Epithelial cell of proximal tubule (primary cell): ENCODE results near the gene TMEM266. TPM values are rescaled to one million over a fixed set of nuclear protein-coding genes. Genes with fewer than 3 reads are reported as not detected.

Experiments
- DNase-seq: peaks from one replicate; pipeline ENCODE4 v3.0.0-alpha.2; 2011; ENCODE audit warnings: low read depth
- H3K4me3 ChIP-seq: 2 replicates; pipeline ENCODE4 v1.5.1; 2011; ENCODE audit warnings: low read depth, mild to moderate bottlenecking, low read length
- total RNA-seq: library from RNA; depleted of rRNA; stranded (reverse); fragments of >200 nt; gene quantifications from 2 replicates; pipeline ENCODE4 v1.2.3, GENCODE V29; 2015
- TF ChIP-seq, protein P1 (sequence below): conservative IDR thresholded peaks from 2 replicates; pipeline ENCODE4 v1.5.1; 2012; ENCODE audit warnings: low read depth, mild to moderate bottlenecking, low read length

TMEM266 gene
- total RNA-seq, 1 donor from 2014 or later = not detected

DNA sequence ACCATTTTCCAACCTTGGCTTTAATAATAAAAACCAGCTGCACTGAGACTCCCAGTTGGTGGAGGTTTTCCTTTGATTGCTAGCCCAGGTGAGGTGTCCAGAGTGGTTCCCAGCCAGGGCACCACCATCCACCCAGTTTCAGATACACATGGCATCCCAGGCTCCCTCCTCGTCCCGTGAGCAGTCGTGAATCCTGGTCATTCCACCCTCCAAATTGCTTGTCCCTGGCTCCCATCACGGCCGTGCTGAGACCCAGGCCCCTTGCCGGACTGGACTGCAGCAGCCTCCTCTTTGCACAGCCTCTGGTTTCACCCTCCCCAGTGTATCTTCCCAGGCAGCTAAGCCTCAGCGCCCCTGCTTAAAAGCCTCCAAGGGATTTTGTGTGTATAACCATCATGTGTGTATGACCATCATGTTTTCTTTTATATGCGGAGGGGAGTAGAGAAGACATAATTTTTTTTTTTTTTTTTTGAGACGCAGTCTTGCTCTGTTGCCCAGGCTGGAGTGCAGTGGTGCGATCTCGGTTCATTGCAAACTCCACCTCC is 145.2 kb downstream of the TMEM266 start:
- TF ChIP-seq, protein P1, sequence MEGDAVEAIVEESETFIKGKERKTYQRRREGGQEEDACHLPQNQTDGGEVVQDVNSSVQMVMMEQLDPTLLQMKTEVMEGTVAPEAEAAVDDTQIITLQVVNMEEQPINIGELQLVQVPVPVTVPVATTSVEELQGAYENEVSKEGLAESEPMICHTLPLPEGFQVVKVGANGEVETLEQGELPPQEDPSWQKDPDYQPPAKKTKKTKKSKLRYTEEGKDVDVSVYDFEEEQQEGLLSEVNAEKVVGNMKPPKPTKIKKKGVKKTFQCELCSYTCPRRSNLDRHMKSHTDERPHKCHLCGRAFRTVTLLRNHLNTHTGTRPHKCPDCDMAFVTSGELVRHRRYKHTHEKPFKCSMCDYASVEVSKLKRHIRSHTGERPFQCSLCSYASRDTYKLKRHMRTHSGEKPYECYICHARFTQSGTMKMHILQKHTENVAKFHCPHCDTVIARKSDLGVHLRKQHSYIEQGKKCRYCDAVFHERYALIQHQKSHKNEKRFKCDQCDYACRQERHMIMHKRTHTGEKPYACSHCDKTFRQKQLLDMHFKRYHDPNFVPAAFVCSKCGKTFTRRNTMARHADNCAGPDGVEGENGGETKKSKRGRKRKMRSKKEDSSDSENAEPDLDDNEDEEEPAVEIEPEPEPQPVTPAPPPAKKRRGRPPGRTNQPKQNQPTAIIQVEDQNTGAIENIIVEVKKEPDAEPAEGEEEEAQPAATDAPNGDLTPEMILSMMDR = no peak
- no peak for DNase-seq
- H3K4me3 ChIP-seq = no peak overlapping the region

- TF ChIP-seq, protein P1 = no peak
- DNase-seq = no peak
- H3K4me3 ChIP-seq = no peak overlapping the region
Observed at GRCh38 chr15:76206325-76206976, 146.7 kb downstream of the TMEM266 start.

DNA sequence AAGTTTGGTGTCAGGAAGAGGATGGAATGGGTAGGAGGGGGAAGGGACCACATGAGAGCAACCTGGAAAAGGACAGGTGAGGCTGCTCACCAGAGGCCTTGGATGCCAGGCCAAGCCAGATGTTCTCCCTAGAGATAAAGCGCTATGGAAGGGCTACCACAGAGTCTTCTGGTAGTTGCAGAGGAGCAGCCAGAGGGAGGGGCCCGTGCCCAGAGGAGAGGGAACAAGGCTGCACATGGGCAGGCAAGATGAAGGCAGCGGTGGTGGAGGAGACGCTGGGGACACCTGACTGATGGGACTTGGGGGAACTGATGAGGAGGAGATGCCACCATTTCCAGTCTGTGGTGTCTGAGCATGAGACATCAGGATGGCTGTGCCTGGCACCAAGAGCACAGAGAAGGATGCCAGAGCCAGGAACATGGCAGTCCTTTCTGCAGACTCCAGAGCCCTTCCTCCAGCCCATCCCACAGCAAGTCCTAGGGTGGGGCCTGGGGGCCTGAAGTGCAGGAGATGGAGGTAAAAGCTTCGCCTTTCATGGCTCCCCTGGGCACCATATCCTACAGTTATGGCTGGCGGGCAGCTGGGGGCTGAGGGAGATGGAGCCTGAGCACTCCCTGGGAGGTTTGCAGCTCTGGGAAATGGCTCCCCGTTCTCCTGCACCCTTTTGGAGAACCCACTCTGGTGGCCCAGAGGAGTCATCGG is 148.4 kb downstream of the TMEM266 start:
- TF ChIP-seq, protein P1 = no peak

DNA sequence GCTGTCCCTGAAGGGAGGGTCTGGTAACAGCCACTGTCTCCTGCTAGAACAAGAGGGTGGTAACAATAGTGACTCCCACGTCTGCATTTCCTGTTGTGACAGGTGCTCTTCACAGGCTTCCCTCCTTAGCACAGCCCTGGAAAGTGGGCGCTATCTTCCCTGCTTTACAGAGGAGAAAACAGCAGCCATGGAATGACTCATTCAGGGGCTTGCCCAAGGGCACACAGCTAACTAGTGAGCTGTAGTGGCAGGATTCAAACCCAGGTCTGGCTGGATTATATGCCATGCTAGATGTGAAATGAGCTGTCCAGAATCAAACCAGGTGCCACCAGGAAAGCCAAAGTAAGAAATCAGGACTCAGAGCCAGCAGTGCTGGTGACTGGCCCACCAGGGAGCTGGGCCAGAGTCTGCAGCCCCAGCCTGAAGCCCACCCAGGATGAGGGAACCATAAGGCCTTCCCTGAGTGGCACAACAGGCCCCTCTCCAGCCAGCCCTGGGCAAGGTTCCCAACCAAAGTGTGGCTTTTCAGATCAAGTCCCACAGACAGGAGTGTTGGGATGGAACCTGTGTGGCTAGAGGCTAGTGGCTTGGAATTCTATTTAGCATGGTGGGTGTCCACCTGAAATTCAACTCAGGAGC is 149.1 kb downstream of the TMEM266 start:
- TF ChIP-seq, protein P1 = no peak
- no peak for DNase-seq
- H3K4me3 ChIP-seq = no peak overlapping the region

More for the DNA sequence above, 148.4 kb downstream of the TMEM266 start:
- H3K4me3 ChIP-seq = no peak overlapping the region
- no peak for DNase-seq

DNA sequence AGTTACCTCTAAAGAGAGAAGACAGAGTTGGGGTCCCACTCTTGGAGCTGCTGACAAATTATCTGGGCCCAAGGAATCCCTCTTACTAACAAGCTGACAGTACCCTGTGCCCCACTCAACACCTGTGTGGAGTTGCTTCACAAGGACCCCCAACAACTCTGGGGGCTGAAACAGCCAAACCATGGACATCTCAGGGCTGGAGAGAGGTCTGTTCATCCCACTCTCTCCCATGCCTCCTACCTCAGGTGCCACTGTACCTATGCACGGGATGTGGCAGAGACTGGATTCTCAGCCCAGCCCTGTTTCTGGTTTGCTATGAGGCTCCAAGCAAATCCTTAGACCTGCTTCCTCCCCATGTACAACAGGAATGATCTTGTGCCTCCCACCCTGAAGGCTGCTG is 149.7 kb downstream of the TMEM266 start:
- TF ChIP-seq, protein P1 = no peak
- DNase-seq = no peak
- no peak overlapping the region for H3K4me3 ChIP-seq

DNA sequence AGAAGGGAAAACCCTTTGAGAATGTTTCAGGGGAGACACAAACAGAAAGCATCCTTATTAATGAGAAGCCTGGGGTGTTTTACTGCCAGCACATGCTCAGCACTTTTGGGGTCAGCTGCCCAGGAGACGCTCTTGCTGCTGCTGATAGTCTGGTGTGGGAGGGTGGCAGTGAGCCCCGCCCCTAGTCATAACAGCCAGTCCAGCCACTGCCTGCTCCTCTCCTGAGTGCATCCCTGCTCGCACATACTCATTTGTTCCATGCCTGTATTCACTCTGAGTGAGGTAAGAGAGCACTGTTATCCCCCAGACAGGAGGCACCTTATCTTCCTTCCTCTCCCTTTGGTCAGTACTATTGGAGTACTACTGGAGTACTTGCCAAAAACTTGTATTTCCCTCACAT is 150.2 kb downstream of the TMEM266 start:
- no peak for DNase-seq
- no peak overlapping the region for H3K4me3 ChIP-seq
- TF ChIP-seq, protein P1 = no peak
